DMS79 treated with DMSO at 0.1 percent for 48 hours (cell line): ENCODE data around the gene RAD51B.
"Not testable (repeated sequence)": the region's sequence is repeated elsewhere in the genome, so short reads cannot be mapped to it uniquely, and the experiment has no call there.

Source experiments
- DNase-seq: peaks from one replicate; lab custom pipeline; 2025; lab: John Stamatoyannopoulos, UW

The RAD51B gene

DNA sequence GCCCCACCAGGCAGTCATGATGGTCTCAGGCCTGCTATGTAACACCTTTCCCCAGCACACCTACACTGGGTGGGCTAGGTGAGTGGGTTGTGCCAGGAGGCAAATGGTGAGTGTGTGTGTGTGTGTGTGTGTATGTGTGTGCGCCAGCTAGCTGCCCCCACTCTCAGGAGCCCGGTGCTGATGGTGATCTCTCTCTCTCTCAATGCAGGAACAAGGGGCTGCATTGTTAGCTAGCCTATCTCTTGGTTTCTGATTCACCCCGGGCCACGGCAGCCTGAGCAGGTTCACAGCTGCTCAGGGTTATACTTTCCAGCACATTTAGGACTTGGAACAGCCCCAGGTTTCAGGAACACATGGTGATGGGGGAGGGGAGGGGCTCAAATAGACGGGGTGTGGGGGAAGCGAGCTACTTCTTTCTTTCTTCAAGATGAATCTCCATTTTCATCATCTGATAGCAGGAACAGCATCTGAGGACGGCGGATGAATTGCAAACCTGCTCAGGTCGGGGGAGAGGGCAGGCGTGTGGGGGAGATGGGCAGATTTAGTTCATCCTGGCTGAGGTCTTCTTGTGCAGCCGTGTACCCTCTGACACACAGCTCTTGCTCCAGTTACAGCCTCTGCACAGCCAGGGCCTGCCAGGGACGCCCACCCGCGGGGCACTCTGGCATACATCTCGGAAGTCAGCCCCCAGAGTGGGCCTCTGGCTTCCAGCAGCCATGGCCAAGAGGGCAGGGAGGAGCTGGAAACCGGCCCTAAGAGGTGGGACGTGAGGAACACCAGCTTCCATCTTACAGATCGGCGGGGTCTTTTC is 835.6 kb downstream of the RAD51B start:
- DNase-seq, result peak; percentile 24

DNA sequence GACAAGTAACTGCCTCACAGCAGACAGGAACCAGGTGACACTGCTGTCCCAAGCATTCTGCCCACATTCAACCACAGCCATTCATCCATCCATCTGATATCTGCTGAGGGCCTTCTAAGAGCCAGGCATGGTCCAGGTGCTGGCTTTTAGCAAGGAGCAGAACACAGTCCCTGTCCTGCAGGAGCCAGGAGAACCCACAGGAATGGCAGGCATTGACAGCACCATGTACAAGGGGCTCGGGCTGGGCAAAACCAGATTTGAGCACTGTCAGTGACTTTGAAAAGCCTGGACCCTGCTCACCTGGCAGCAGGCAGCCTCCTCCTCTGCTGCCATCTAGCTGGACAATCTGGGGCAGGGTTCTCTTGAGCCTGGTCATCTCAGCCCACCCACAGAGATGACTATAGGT is 836.3 kb downstream of the RAD51B start:
- no peak for DNase-seq

DNA sequence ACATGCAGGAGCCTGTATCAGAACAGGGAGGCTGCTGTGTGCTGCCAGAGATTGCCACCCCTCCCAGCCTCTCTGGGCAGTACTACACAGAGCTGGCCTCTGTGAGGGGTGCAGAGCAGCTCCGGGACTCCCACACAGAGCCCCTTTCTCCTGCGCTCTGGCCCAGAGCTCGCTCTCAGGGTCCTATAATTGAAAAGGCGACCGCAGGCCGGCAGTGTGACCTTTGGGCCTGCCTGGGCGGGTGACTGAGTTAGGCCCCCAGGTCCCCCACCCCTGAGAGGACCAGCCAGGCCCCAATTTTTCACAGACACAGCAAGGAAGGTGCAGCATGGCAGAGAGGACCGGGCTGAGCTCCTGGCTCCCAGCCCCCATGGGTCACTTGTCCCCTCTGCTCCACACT is 836.9 kb downstream of the RAD51B start:
- no peak for DNase-seq

GRCh38 chr14:68657300-68658028 is 837.9 kb downstream of the RAD51B start:
- DNase-seq, result no peak

DNA sequence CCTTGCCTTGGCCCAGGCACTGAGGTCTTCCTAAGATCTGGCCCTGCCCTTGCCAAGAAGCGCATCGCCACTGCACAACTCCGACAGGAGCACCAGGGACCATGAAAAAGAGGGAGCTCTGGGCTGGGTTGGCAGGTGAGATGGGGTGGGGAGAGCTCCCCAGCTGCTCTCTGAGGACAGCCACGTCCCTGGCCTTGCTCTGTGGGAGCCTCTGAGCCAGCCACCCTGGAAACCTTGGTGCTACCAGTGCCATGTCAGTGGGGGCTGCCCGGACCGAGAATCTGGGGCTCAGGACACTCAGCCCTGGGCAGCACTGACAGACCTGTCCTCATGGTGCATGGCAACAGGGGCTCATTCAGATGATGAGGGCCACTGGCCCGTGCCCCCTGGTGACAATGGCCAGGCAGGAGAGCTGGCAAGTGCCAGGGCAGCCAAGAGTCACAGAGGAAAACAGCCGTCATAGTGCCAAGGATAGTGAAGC is 838.5 kb downstream of the RAD51B start:
- DNase-seq, result no peak

- no peak for DNase-seq
Measured at GRCh38 chr14:68658943-68659931, 839.7 kb downstream of the RAD51B start.

DNA sequence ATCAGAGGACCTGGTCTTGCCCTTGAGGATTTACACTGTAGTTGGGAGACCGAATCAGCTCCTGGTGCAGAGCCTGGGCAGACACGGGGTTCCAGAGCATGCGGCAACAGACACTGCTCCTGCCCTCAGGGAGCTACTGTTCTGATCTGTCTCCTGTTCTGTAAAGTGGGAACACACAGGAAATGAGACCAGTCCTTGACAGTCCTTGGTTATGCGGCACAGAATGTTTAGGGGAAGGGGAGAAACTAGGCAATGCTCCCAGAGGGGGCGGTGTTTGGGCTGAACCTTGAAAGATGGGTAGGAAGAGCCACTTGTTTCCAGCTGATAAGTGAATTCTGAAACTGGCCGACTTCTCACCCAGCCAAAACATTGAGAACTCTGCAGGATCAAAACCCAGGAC is 840.9 kb downstream of the RAD51B start:
- no peak for DNase-seq

DNA sequence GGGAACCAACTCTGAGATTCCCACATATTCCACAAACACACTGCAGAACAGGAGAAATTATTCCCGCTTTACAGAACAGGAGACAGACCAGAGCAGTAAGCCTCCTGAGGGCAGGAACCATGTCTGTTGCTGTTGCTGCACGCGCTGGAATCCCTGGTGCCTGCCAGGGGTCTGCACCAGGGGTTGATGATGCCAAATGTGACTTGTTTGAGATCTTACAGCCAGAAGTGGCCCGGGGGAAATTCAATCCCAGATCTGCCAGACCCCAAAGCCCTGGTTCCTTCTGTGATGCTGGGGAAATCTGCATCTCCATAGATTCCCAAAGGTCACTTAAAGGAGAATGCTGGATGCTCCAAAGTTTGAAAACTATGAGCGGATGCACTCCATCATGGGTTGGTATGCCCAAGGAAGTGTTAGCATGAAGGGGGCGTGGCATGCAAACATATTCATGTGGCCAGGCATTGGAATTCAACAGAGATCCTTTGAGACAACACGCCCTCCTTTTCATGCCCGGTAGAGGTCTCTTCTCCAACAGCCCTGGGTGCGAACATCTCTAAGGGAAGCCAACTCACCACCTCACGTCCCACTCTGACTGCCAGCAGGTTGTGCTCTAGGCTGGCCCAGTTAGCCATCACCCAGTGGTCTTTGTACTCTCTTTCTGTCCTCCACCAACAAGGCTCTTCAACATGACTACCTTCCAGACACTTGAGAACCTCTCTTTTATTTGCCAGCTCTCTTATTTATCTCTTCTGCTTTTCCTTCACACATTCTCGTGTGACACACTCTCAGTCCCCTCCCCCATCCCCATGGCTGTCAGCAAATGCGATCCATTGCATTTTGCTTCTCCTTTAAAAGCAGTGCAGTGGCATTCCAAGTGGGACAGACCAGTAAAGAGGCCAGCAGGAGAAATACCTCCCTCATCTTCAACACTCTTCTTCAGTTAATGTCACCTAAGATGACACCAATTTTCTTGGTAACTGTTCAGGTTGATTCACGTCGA is 841.9 kb downstream of the RAD51B start:
- no peak for DNase-seq

DNA sequence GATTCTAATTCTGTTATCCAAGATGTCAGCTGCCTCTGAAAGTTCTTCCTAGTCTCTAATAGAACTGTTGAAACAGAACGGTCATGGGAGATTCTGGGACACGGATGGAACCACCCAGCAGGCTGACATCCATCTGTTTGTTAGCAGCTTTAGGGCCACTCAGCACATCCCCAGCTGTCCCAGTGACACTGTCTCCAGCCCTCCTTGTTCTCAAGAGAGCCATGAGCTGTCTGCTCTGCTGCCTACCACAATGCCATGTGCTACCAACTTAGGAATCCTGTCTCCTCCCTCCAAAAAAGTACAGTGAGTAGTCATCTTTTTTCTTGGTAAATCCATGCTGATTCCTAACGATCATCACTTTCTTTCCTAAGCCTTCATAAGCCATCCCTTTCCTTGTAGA is 842.8 kb downstream of the RAD51B start:
- no peak for DNase-seq

- DNase-seq, result not testable (repeated sequence)
Measured at GRCh38 chr14:68662826-68663225, 843.2 kb downstream of the RAD51B start.

- DNase-seq, result no peak
Measured at GRCh38 chr14:68663385-68664076, 844.0 kb downstream of the RAD51B start.

GRCh38 chr14:68664225-68664681 is 844.7 kb downstream of the RAD51B start:
- no peak for DNase-seq

DNA sequence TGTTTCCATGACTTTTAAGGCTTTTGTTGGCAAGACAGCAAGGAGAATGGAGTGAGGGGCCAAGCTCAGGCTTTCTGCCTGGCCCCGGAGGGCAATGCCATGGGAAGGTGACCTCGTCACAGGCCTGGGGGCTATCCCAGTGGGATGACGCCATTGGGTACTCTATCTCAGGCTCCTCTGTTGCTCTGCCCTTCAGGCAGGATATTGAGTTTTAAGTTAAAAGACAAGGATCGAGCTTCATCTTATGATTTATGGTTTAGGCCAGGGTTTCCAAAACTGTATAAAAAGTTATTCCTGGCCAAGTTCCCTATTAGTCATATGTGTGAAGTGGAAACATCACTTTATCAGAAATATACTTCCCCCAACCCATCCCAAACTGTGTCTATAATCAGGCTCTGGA is 845.6 kb downstream of the RAD51B start:
- DNase-seq, result no peak

DNA sequence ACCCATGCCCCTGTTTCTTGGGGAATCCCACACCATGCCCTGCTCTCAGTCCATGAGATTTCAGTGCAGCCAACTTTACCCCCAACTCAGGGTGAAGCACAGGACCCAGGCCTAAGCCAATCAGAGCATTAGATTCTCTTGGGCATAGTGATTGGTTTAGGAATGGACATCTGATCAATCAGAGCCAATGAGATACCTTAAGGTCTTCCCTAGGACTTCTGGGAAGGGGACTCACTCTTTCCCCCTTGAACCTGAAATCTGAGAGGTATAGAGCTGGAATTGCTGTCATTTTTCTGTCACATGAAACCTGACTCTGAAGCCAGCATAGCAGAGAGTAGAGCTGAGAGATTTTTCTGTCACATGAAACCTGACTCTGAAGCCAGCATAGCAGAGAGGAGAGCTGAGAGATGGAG is 846.2 kb downstream of the RAD51B start:
- DNase-seq, result peak; percentile 49

DNA sequence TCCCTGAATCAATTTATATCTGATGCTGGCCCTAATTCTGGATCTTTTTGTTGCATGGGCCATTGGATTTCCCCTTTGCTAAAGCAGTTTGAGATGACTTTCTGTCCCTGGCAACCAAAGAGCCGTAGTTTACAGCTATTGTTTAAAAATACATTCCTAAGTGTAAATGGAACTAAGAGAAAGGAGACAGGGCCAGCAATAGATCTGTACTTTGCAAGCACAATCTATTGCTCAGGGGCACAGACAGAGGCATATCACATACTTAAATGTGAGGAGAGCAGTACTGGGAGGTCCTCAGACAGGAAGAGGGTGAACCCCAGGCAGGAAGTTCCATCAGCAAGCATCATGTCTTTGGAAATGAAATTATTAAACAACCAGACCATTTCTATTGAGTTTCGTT is 846.7 kb downstream of the RAD51B start:
- no peak for DNase-seq

- DNase-seq, result no peak
Measured at GRCh38 chr14:68666899-68667298, 847.3 kb downstream of the RAD51B start.

- DNase-seq, result no peak
Measured at GRCh38 chr14:68667313-68667791, 847.8 kb downstream of the RAD51B start.

GRCh38 chr14:68668028-68668427 is 848.4 kb downstream of the RAD51B start:
- DNase-seq, result no peak

DNA sequence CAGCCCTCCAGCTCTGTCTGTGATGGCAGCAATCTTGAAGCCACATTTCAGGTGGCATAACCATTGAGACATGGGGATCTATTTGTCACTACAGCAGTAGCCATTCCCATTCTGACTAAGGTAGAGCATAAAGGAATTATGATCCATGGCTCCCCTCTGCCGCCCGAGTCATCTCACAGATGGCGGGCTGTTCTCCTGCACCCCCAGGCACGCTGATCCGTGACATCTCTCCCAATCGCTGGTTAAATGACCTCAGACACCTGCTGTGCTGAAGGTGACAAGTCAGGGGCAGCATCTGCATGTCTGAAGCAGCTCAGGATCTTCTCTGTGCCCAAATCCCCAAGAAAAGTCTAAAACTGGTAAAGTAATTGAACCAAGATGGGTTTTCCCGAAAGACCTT is 849.0 kb downstream of the RAD51B start:
- no peak for DNase-seq

GRCh38 chr14:68669111-68669511 is 849.5 kb downstream of the RAD51B start:
- no peak for DNase-seq
